HG02852 (cell line): Measurements from ENCODE around the gene GTF3C1.

Experiments used
- ATAC-seq: cut with Tn5 transposase; IDR thresholded peaks from one replicate; pipeline ENCODE4 v1.9.1; 2021; ENCODE audit warnings: mild to moderate bottlenecking, moderate library complexity; ENCODE audit not compliant: unreplicated experiment

Gene GTF3C1

GRCh38 chr16:27522173-27522707 is 27.5 kb downstream of the GTF3C1 start:
- ATAC-seq: no peak

DNA sequence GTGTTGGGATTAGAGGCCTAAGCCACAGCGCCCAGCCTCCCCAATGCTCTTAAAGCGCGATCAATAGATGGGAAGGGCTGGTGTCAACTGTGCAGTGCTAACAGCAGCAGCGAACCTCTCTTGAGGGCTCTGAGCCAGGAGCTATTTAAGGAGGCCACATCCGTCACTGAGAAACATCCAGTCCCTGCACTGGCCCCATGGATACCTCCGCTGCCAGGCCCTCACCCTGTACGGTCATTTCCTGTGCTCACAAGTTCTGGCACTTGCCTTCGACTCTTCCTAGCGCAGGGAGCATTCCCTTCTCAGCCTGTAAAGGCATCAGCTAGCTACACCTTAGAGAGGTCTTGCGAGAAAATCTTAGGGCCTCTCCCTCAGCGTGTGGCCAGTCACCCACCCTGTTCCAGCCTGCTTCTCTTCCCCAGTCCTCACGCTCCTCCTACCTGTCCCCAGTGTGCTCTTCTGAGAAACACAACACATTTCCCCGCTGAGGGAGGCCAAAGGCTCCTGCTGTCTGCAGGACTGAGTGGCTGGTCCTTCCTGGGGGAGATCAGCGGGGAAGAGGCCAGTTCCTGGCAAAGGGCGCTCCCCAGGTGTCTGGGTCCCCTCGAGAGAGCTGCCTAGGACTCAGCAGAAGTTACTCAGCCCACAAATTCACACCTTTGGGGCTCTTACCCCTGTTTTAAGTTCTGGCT is 28.6 kb downstream of the GTF3C1 start:
- no peak for ATAC-seq

GRCh38 chr16:27518226-27518625 is 31.5 kb downstream of the GTF3C1 start:
- ATAC-seq: no peak

DNA sequence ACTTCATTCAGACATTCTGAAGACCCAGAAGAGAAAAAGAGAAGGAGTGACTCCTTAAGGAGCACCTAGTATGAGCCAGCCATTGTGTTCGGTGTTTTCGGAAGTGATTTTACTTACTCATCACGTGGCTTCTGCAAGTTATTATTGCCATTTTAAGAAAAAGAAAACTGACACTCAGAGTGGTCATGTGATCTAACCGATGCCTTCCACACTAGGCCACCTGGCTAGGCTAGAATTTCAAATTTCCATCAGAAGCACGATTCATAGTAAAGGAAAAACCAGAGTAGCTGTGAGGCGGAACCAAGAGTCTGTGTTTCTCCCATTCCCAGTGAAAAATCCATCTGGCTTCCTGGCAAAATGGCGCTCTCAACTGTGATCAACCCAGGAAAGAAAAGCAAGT is 32.0 kb downstream of the GTF3C1 start:
- ATAC-seq: no peak

DNA sequence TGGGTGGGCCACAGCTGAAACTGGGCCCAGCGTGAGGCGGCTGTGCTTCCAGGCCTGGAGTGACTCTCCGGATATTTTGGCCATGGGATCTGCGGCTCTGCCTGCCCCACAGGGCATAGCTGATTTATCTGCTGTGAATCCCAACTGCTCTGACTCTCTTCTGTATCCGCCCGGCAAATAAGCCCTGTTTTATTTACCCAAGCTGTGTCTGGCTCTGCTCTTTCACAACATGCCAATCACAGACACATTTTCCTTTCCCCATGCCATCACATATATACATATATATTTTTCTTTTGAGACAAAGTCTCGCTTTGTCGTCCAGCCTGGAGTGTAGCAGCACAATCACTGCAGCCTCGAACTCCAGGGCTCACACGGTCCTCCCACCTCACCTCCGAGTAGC is 33.3 kb downstream of the GTF3C1 start:
- no peak for ATAC-seq

DNA sequence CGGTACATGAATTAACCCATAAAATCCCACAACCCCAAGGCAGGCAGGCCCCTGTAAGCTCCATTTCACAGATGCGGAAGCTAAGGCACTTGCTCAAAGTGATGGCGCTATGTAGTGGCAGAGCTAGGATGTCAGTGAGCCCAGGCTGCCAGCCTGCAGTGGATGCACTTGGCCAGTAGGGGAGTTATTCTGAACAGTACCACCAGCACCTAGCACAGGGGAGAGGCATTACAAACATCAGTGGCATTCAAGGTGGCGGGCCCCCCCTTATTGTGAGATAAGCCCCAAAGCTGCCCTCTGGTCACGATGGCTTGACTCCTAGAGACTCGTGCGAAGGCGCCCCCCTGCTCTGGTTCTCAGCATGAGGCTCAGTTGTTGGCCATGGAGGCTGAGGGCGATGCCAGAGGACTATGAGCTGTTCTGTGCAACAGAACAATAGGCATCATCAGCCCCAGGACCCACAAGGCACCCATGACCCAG is 33.8 kb downstream of the GTF3C1 start:
- ATAC-seq: no peak

DNA sequence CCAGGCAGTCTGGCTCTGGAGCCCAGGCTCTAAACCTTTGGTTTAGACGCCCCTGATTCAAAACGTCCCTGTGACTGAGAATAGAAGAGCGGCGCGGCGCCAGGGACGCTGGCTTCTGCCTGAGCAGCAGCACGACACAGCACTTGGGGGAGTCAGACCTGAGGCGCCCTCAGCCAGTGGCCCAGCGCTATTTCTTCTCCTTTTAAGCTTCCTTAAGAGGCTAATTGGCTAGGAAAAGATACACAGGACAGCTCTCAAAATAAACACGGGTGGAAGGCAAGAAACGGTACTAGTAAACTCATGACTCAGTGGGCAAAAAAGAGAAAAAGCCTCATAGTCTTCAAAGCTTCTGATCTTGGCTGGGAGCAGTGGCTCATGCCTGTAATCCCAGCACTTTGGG is 34.9 kb downstream of the GTF3C1 start:
- no peak for ATAC-seq

- ATAC-seq: no peak
These were observed 37.9 kb downstream of the GTF3C1 start for GRCh38 chr16:27511657-27512448.

GRCh38 chr16:27508476-27508875 is 41.2 kb downstream of the GTF3C1 start:
- ATAC-seq: no peak

- ATAC-seq: no peak
These were observed 42.9 kb downstream of the GTF3C1 start for GRCh38 chr16:27506771-27507170.

DNA sequence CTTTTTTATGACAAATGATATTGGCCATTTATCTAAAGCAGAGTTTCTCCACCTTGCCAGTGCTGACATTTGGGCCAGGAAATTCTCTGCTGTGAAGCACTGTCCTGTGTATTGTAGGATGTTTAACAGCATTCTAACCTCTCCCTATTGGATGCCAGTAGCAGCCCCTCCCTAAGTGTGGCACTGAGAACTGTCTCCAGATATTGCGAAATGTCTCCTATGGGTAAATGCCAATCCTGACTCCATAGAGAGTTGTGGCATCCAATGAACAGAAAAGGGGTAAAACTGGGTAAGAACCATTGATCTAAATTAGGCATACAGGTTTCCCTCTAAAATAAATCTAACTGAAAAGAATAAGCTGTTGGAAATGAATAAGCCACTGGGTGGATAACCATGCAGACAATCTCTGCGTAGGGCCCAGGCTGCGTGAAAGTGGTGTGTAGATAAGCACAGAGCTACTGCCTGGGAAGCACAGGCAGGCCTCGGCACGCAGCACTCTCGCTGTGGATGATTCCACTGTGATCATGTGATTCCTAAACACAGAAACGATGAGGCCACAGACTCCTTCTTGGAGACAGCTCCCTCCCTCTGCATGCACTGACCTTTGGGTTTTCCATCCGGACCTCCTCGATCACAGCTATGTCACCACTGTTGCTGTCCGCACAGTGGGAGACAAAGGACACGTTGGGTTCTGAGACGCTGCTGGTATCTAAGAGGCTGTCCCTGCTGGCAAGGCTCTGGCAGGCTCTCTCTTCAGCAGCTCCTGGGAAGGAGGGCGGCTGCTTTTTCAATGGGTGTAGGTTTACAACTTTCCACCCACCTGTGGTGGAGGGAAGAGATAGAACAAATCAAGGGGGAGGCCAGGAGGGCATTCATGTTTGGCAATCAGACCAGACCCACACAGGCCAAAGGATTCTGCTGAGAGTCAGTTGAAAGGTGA is 44.1 kb downstream of the GTF3C1 start:
- ATAC-seq: no peak

GRCh38 chr16:27503662-27504061 is 46.1 kb downstream of the GTF3C1 start:
- ATAC-seq: no peak

DNA sequence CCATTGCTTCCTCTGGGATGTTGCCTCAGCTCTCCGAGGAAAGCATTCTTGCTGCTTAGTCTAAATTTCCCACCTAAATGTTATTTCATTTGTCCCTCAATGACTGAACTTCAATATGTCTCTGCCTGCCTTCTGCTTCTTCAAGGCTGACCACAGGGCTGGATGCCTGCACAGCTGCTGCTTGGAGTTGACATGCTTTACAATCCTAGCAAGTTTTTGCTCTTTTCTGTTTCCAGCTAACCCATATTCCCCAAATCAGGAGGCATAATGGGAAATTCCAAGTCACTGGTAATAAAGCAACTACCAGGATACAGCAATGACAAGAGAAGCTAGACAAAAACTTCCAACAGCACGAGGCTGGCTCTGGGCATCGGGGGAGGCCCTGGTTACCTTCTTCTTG is 48.9 kb downstream of the GTF3C1 start:
- no peak for ATAC-seq

DNA sequence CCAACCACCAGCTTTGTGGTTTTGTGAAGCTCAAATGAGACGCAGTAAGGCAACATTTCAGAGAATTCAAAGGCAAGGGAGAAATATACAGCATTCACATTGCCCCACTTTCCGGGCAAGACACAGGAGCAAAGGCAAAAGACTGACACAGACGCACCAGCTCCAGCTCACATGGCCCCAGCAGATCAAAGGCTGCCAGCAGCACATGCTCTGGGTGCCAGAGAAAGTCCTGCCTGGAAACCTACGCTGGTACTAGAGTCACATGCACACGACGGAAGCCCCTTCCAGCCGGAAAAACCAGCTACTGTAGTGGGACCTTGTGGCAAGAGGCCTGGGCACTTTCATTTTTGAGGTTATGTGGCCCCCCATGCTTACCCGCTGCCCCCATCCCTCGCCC is 50.1 kb downstream of the GTF3C1 start:
- no peak for ATAC-seq

DNA sequence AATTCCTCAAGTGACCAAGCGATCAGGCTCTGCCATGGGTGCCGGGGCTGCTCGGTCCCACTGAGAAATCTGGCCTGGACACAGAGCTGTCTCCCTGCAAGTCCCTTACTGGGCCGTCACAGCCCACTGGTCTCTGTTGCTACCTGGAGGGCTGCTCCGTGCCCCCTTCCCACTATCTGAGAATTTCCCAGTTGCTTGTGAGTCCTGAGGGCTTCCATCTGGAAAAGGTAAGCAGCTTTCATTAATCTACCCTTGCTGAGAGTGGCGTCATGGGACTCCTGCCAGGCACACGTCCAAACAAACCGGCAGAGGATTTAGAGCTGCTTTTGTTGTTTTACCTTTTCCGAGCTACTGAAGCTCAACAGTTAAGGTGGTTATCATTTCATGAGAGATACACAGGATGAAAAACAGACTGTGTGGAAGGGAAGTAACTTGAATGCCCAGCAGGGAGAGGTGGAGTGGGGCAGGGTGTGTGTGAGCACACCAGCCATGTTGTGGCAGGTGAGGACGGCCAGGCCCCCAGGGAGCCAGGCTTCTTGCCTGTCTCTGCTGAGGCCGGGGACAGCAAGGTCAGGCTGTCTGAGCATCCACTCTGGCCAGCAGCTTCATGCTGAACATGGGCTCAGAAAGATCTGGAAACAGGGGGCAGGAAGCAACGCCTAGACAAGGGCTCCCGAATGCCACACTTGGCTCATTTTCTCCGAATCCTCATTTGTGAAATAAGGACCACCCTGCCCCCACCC is 50.6 kb downstream of the GTF3C1 start:
- ATAC-seq: no peak

GRCh38 chr16:27498031-27498825 is 51.5 kb downstream of the GTF3C1 start:
- ATAC-seq: no peak

DNA sequence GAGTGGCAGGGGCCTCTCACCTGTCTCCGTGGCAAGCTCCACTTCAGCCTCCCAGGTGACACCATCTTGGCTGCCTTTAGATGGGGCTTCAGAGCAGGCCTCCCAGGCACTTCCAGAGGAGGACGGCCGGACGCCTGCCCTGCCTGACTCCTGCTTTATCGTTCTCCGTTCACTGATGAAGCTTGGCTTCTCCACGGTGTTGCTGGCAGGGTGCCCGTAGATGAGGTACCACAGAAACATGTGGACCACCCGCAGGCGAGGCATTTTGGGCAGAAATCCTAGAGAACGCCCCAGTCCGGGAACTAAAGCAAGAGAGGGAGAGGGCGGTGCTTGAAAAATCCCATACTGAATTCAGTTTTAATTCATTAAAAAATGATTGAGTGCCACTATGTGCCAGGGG is 54.5 kb downstream of the GTF3C1 start:
- no peak for ATAC-seq

- ATAC-seq: no peak
These were observed 57.1 kb downstream of the GTF3C1 start for GRCh38 chr16:27492588-27492979.

DNA sequence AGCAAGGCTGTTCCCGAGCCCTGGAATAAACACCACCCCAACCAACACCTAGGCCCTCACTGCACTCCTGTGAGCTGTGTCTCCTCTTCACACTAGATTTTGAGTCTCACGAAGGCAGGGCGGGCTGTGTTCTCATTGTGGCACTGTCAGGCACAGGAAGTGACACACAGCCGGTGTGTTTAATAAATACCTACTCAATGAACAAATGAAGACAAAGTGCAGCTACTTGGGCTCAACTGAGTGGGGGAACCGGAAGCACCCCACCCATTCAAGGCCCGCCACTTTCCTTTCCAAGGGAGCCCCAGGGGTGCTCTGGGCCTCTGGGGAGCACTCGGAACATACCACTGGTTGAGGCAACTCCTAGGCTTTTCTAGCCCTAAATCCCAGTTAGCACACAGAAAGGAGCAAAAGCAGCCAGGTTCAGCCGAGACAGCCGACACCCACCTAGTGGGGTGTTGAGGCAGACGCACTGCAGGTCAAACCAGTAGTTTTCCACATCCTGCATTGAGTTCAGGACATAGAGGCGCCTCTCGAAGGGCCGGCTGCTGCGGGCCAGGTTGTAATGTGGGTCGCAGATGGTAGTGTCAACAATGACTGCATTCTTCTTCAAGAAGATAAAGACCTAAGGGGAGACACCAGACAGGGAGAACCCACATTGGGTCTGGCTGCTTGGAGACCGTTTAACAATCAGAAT is 57.7 kb downstream of the GTF3C1 start:
- ATAC-seq: no peak
